ENCODE results near the gene HJURP. TPM values are rescaled to one million over a fixed set of nuclear protein-coding genes. Genes with fewer than 3 reads are reported as not detected.

Gene HJURP
- total and polyA plus RNA-seq, 9 of the 15 experiments (the other 6 are each of a cell fraction or from before 2014, with no cell fraction given): 13.8 to 102 (median 28.3) TPM

- ChIA-PET CTCF (ENCODE audit: low intra/inter-chr PET ratio) (no interaction called here), POLR2A (no interaction called here)
- no peak for FAIRE-seq
- ATAC-seq: no peak
- Histone ChIP-seq H3K9ac (ENCODE audit: insufficient read depth in 1 of 2, low read depth in 2 of 2, low read length in 2 of 2) (no peak overlapping the region), H4K20me1 (replicated peaks; ENCODE audit: control insufficient read depth, insufficient read depth, low read length) (no peaks in the 10 kb centered on the region), H3K4me3 (no peak overlapping the region), H3K9me3 (replicated peaks; ENCODE audit: control insufficient read depth, insufficient read depth, low read depth, low read length) (no peaks in the 10 kb centered on the region), H3K4me2 (ENCODE audit: insufficient read depth, low read length) (no peak overlapping the region), H3K79me2 (ENCODE audit: control insufficient read depth, insufficient read depth, low read length) (no peaks in the 10 kb centered on the region), H3K9me1 (ENCODE audit: control insufficient read depth, insufficient read depth, low read length) (no peaks in the 10 kb centered on the region), H3K27me3 (ENCODE audit: control insufficient read depth in 2 of 2, insufficient read depth in 2 of 2, low read length in 2 of 2) (peaks cover 2 to 32% of the 10 kb centered on the region in 2 experiments; a peak in 2 of 5 replicates), H3K27ac (ENCODE audit: extremely low read depth, low read depth, low read length) (no peak overlapping the region), H2AFZ (ENCODE audit: low read depth, low read length) (no peak overlapping the region), H3K36me3 (ENCODE audit: control insufficient read depth, insufficient read depth, low read length) (no peaks in the 10 kb centered on the region), H3K4me1 (replicated peaks in 1 of 2; ENCODE audit: control insufficient read depth in 2 of 2, insufficient read depth in 2 of 2, low read length in 2 of 2) (no peaks in the 10 kb centered on the region)
- intact Hi-C loops (cut with micrococcal nuclease): no loop called here
- BruUV-seq (replicated peaks): no TSS peak
- in situ Hi-C loops (cut with MboI): no loop called here
- TF ChIP-seq ELK1 (CRISPR knock-in tag; IDR thresholded peaks at IDR 0.05): no peak
- TF ChIP-seq HINFP (tag; conservative IDR thresholded peaks at IDR 0.05; ENCODE audit: low read depth): no peak
- no peak for TF ChIP-seq ZFP1 (CRISPR knock-in tag; IDR thresholded peaks at IDR 0.05)
- TF ChIP-seq SMARCA5 (IDR thresholded peaks at IDR 0.05): no peak
- TF ChIP-seq ZNF134 (CRISPR knock-in tag; conservative IDR thresholded peaks at IDR 0.05): no peak
- WGBS (ENCODE audit: insufficient coverage, low coverage, missing lambda C conversion rate): 1% methylated on average over 8 of the region's 10 CpGs
- DNase-seq (ENCODE audit: extremely low read depth in 1 of 4, low spot score in 3 of 4): no peak
Measured at GRCh38 chr2:233807966-233808935, 46.1 kb downstream of the HJURP start.

Data from K562 (cell line).